Putamen (tissue), 1 donor: ENCODE results near the gene PPP4R3B.

Experiments used
- DNase-seq: peaks from one replicate; pipeline ENCODE4 v3.0.0-alpha.2; 2016; ENCODE audit warnings: low spot score

The PPP4R3B gene

GRCh38 chr2:55511508-55512124 is 105.8 kb downstream of the PPP4R3B start:
- peak; percentile 47 for DNase-seq

- DNase-seq, result no peak
These were observed 114.8 kb downstream of the PPP4R3B start for GRCh38 chr2:55502590-55503141.

- DNase-seq, result no peak
These were observed 117.4 kb downstream of the PPP4R3B start for GRCh38 chr2:55500025-55500424.

DNA sequence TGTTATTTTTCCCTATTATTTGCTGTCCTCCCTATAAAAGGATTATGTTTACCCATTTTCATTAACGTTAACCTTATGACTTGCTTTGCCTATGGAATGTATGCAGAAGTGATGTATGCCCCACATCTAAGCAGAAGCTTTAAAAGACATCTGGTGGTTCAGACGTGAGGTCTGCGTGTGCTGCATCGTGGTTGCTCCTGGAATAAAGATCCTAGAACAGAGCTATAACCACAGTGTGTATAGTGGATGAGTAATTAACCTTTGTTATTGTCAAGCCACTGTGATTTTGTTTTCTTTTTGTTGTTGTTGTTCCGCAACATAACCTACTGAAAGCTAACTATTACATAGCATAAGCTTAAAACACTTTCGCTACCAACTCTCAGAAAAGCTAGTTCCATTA is 118.8 kb downstream of the PPP4R3B start:
- DNase-seq, result no peak
